IMR-90 (cell line): ENCODE results near the gene MEIS2. TPM values are rescaled to one million over a fixed set of nuclear protein-coding genes. Genes with fewer than 3 reads are reported as not detected.

Source experiments
- ATAC-seq: fragments of 200-7000 bp; cut with Tn5 transposase; 2 replicates; pipeline ENCODE4 v1.9.1; 2020; ENCODE audit warnings: low read depth, mild to moderate bottlenecking, moderate library complexity
- BruUV-seq: library from RNA; stranded (reverse); fragments of 400-500 nt; replicated peaks from 2 replicates; lab custom pipeline; 2021; lab: Mats Ljungman, UMichigan
- CTCF ChIA-PET: fragments of 300-600 bp; formaldehyde crosslinking; extraction: SDS; loops from one replicate; lab custom pipeline; 2021; ENCODE audit warnings: antibody characterized with exemption; lab: Yijun Ruan, JAX
- POLR2A ChIA-PET: fragments of 300-600 bp; sonication (Branson Sonifier 250); formaldehyde crosslinking; loops from one replicate; lab custom pipeline; 2022; ENCODE audit warnings: antibody characterized with exemption; ENCODE audit not compliant: unreplicated experiment; lab: Charles Lee
- DNase-seq: peaks from one replicate; pipeline ENCODE4 v3.0.0; 2013
- H2AFZ ChIP-seq: replicated peaks from 2 replicates; pipeline ENCODE3; 2013; ENCODE audit warnings: low read length, mild to moderate bottlenecking; ENCODE audit not compliant: poor library complexity
- H2AK5ac ChIP-seq: 2 replicates; pipeline ENCODE4 v1.6.1; 2013; ENCODE audit warnings: low read depth, low read length, inconsistent platforms
- H2AK9ac ChIP-seq: replicated peaks from 2 replicates; pipeline ENCODE3; 2013; ENCODE audit warnings: mild to moderate bottlenecking, low read depth, low read length, moderate library complexity; ENCODE audit not compliant: poor library complexity
- H2BK120ac ChIP-seq: 2 replicates; pipeline ENCODE4 v1.6.1; 2013; ENCODE audit warnings: low read depth, low read length, inconsistent platforms
- H2BK15ac ChIP-seq: 3 replicates; pipeline ENCODE4 v1.6.1; 2013; ENCODE audit warnings: low read depth, low read length, inconsistent platforms
- H2BK20ac ChIP-seq: 2 replicates; pipeline ENCODE4 v1.6.1; 2013; ENCODE audit warnings: low read depth, mild to moderate bottlenecking, inconsistent platforms, low read length, moderate library complexity
- H2BK5ac ChIP-seq: 2 replicates; pipeline ENCODE4 v1.6.1; 2013; ENCODE audit warnings: mild to moderate bottlenecking, low read depth, low read length, inconsistent platforms; ENCODE audit not compliant: poor library complexity, severe bottlenecking
- H3K14ac ChIP-seq: replicated peaks from 2 replicates; pipeline ENCODE4 v1.6.1; 2013; ENCODE audit warnings: low read depth, low read length, inconsistent platforms
- H3K18ac ChIP-seq: 2 replicates; pipeline ENCODE4 v1.6.1; 2013; ENCODE audit warnings: low read depth, low read length, control low read depth
- H3K23ac ChIP-seq: 2 replicates; pipeline ENCODE4 v1.6.1; 2013; ENCODE audit warnings: low read depth, low read length, inconsistent platforms
- H3K27ac ChIP-seq: 2 replicates; pipeline ENCODE4 v1.5.1; 2013; ENCODE audit warnings: mild to moderate bottlenecking, control low read depth, low read length; ENCODE audit not compliant: insufficient read depth
- H3K27me3 ChIP-seq: 2 replicates; pipeline ENCODE4 v1.6.1; 2013; ENCODE audit warnings: low read length; ENCODE audit not compliant: control insufficient read depth, insufficient read depth
- H3K36me3 ChIP-seq: 2 replicates; pipeline ENCODE4 v1.6.1; 2013; ENCODE audit warnings: low read length, mixed read lengths; ENCODE audit not compliant: control insufficient read depth, insufficient read depth
- H3K4ac ChIP-seq: 2 replicates; pipeline ENCODE4 v1.6.1; 2013; ENCODE audit warnings: low read depth, low read length, inconsistent platforms
- H3K4me1 ChIP-seq: 2 replicates; pipeline ENCODE4 v1.6.1; 2013; ENCODE audit warnings: low read length, mixed read lengths; ENCODE audit not compliant: control insufficient read depth, insufficient read depth
- H3K4me2 ChIP-seq: 2 replicates; pipeline ENCODE4 v1.6.1; 2013; ENCODE audit warnings: low read depth, mild to moderate bottlenecking, control low read depth, low read length, moderate library complexity
- H3K4me3 ChIP-seq: 2 replicates; pipeline ENCODE4 v1.5.1; 2013; ENCODE audit warnings: low read depth, mild to moderate bottlenecking, control low read depth, low read length, moderate library complexity; ENCODE audit not compliant: insufficient read depth
- H3K56ac ChIP-seq: 2 replicates; pipeline ENCODE4 v1.6.1; 2013; ENCODE audit warnings: low read length, inconsistent platforms; ENCODE audit not compliant: insufficient read depth; ENCODE audit errors: extremely low read depth
- H3K79me1 ChIP-seq, 2 experiments: 2 replicates each; pipeline ENCODE4 v1.6.1; 2013; ENCODE audit warnings: low read length in 2 of 2, inconsistent platforms in 1 of 2, low read depth in 1 of 2
- H3K9ac ChIP-seq: 2 replicates; pipeline ENCODE4 v1.6.1; 2013; ENCODE audit warnings: low read depth, low read length, control low read depth
- H3K9me1 ChIP-seq: 2 replicates; pipeline ENCODE4 v1.6.1; 2013; ENCODE audit warnings: low read length, inconsistent platforms; ENCODE audit not compliant: insufficient read depth
- H3K9me3 ChIP-seq: 2 replicates; pipeline ENCODE4 v1.6.1; 2013; ENCODE audit warnings: low read length; ENCODE audit not compliant: control insufficient read depth, insufficient read depth
- H4K20me1 ChIP-seq: 2 replicates; pipeline ENCODE4 v1.6.1; 2013; ENCODE audit warnings: low read length, inconsistent platforms; ENCODE audit not compliant: insufficient read depth
- H4K5ac ChIP-seq: 2 replicates; pipeline ENCODE4 v1.6.1; 2013; ENCODE audit warnings: mild to moderate bottlenecking, low read depth, low read length, control low read depth
- H4K8ac ChIP-seq, 2 experiments: 2 replicates each; pipeline ENCODE4 v1.6.1; 2013; ENCODE audit warnings: low read depth in 2 of 2, low read length in 2 of 2, control low read depth in 1 of 2, inconsistent platforms in 1 of 2
- H4K91ac ChIP-seq: 2 replicates; pipeline ENCODE4 v1.6.1; 2013; ENCODE audit warnings: low read depth, low read length, inconsistent platforms; ENCODE audit not compliant: insufficient read depth
- CEBPB ChIP-seq: IDR thresholded peaks from 2 replicates; pipeline ENCODE4 v1.6.1; 2012; ENCODE audit warnings: low read depth, low read length, improper control_type of control experiment
- MXI1 ChIP-seq: IDR thresholded peaks from 2 replicates; pipeline ENCODE4 v1.6.1; 2012; ENCODE audit warnings: low read depth, mild to moderate bottlenecking, low read length, moderate library complexity, borderline replicate concordance
- WGBS, 2 experiments: methylation state at CpG; one replicate each; pipeline versions ENCODE4 v1.1.5 to v1.1.7; 2013; ENCODE audit warnings: missing lambda C conversion rate in 2 of 2; ENCODE audit not compliant: insufficient read length in 1 of 2; ENCODE audit errors: extremely low coverage in 2 of 2; 5-methylcytosine and 5-hydroxymethylcytosine counted together
- dilution Hi-C: fragments of 300-500 bp; cut with HindIII; formaldehyde crosslinking; loops from one replicate; pipeline ENCODE4 v1.14.3; 2018; ENCODE audit warnings: low sequenced_read_pairs; ENCODE audit not compliant: unreplicated experiment
- in situ Hi-C: fragments of 300-500 bp; cut with MboI; formaldehyde crosslinking; loops from 3 replicates; pipeline ENCODE4 v1.14.3; 2019; ENCODE audit warnings: low sequenced_read_pairs, inconsistent platforms, mixed read lengths
- intact Hi-C: fragments of 100-400 bp; cut with micrococcal nuclease; formaldehyde crosslinking; loops from 2 replicates; pipeline ENCODE4 v1.10.0; 2022
- polyA plus RNA-seq, 3 experiments: library from polyadenylated mRNA; depleted of rRNA; stranded (reverse); fragments of >200 nt; gene quantifications; 2 replicates each; pipeline ENCODE4 v1.2.3, GENCODE V29; 2012; ENCODE audit warnings: low replicate concordance in 1 of 3
- total RNA-seq: library from RNA; depleted of rRNA; stranded (reverse); fragments of >200 nt; gene quantifications from 2 replicates; pipeline ENCODE4 v1.2.3, GENCODE V29; 2012

MEIS2 gene
- total and polyA plus RNA-seq, 2 of the 4 experiments (the other 2 are of a cell fraction), result 70.1 to 71.3 TPM

- no peaks in the 10 kb centered on the region for H3K9me1 ChIP-seq
- H4K91ac ChIP-seq, result no peak overlapping the region
- TF ChIP-seq MXI1 (no peak), CEBPB (0 out of 2 replicates have a peak, but pooled peaks have one; percentile 15)
- no peak overlapping the region for H2AK9ac ChIP-seq
- no peak overlapping the region for H3K27ac ChIP-seq
- no peak overlapping the region for H4K5ac ChIP-seq
- intact Hi-C loops (no loop called here), in situ Hi-C loops (no loop called here), dilution Hi-C loops (no loop called here)
- H3K79me1 ChIP-seq, result peaks cover 6% of the 10 kb centered on the region in 2 experiments; a peak in 3 of 4 replicates
- H3K9me3 ChIP-seq, result no peaks in the 10 kb centered on the region
- H3K18ac ChIP-seq, result no peak overlapping the region
- H3K56ac ChIP-seq, result no peak overlapping the region
- ATAC-seq, result no peak
- H3K14ac ChIP-seq, result no peak overlapping the region
- H3K23ac ChIP-seq, result no peak overlapping the region
- H2BK5ac ChIP-seq, result no peak overlapping the region
- H2BK120ac ChIP-seq, result no peak overlapping the region
- DNase-seq, result no peak
- H4K20me1 ChIP-seq, result no peaks in the 10 kb centered on the region
- no peak overlapping the region for H3K4me2 ChIP-seq
- no peak overlapping the region for H3K4ac ChIP-seq
- H2AK5ac ChIP-seq, result no peak overlapping the region
- ChIA-PET CTCF (interaction anchor here (0.6 to 1.1 kb wide), 2 partner anchors 9 kb away, joined by 3 read pairs; no protein-coding TSS in a partner anchor), POLR2A (no interaction called here)
- WGBS, 2 experiments, result no CpG with 5 or more reads among the region's 4 CpGs
- H4K8ac ChIP-seq, result no peak overlapping the region
- H3K36me3 ChIP-seq, result peaks cover 3% of the 10 kb centered on the region
- H2BK20ac ChIP-seq, result no peak overlapping the region
- no TSS peak for BruUV-seq
- H2AFZ ChIP-seq, result no peak overlapping the region
- peaks cover 1% of the 10 kb centered on the region; the same call in 1 of the 2 replicates for H3K4me1 ChIP-seq
- no peak overlapping the region for H3K9ac ChIP-seq
- H3K4me3 ChIP-seq, result no peak overlapping the region
- H3K27me3 ChIP-seq, result no peaks in the 10 kb centered on the region
- no peak overlapping the region for H2BK15ac ChIP-seq
These were observed 134.6 kb downstream of the MEIS2 start for GRCh38 chr15:36965570-36966342.
